Measurements from ENCODE around the gene CDKN2AIPNL.

GRCh38 chr5:134453016-134453415, 41.3 kb upstream of the CDKN2AIPNL start:
- TF ChIP-seq CTCF (IDR thresholded peaks at IDR 0.05) (no peak), POLR2A (IDR thresholded peaks at IDR 0.05) (no peak)
